HG03571 (cell line): ENCODE data around the gene THSD4.
"Not testable (repeated sequence)": the region's sequence is repeated elsewhere in the genome, so short reads cannot be mapped to it uniquely, and the experiment has no call there.

Experiments
- ATAC-seq: cut with Tn5 transposase; IDR thresholded peaks from one replicate; pipeline ENCODE4 v1.9.1; 2021; ENCODE audit not compliant: unreplicated experiment

The THSD4 gene

DNA sequence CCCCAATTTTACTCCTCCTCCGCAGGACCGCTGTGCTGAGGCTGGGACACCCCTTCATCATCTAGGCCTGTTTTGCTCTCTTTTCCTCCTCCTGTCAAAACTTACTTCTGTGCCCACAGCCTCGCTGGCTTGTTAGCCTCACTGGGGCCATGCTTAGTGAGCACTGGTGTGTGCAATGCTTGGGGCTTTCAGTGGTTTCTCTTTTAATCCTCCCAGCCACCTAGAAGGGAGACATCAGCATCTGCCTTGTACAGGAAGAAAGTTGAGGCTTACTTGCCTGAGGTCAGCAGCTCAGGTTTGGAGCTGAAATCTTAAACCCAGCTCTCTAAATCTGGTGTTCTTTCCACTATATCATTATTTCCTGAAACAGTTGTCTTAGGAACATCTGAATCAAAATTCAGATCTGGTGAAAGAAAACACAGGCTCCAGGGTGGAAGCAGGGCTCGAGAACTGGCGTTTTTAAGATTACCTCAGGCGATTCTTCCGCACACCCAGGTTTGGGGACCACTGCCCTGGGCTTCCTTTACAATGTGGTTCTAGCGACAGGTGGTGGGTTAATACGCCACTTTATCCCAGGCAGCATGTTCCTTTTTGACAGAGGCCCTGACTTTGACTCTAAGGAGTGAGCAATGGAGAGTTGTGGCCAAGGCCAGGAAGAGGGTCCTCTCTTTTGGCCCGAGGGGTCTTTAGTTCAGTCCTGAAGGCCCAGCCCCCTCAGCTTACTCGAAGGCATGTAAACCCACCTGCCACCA is 3.8 kb downstream of the THSD4 start:
- no peak for ATAC-seq

DNA sequence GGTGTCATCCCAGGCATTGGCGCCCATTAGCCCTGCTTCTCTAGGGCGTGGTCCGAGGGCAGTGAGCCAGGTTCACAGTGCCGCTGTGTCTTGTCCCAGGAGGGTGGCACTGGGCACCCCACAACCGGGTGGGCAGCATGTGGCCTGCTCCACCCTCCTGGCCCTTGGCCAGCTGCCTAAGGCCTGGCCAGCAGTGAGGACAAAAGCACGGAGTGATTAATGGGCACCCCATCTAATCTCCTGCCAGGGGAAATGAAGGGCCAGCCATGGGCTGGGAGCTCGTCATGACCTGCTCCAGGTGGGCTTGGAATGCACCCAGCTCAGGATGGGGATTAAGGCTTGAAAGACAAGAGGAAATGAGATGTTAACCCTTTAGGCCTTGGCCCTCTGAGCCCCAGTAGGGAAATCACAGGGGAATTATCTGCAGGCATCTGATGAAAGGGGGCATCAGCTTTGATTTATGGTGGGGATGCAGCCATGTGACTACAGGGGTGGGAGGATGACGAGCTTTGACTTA is 5.2 kb downstream of the THSD4 start:
- no peak for ATAC-seq

DNA sequence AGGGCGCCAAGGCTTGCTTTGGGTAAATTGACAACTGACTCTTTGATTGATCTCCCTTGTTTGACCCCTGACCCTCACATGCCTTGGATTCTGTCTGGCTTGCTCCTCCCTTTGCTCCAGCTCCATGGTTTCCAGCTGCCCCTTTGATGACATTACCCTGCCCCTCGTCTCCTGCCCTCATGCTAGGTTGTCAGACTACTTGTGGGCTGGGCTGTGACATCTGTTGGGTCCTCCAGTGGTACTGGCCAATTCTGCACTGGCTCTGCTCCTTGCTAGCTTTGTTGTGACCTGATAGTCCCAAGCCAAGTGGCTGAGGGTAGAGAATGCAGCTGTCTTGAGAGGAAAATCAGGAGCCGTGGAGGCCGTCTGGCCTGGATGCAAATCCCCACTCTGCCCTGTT is 6.2 kb downstream of the THSD4 start:
- ATAC-seq, result no peak

DNA sequence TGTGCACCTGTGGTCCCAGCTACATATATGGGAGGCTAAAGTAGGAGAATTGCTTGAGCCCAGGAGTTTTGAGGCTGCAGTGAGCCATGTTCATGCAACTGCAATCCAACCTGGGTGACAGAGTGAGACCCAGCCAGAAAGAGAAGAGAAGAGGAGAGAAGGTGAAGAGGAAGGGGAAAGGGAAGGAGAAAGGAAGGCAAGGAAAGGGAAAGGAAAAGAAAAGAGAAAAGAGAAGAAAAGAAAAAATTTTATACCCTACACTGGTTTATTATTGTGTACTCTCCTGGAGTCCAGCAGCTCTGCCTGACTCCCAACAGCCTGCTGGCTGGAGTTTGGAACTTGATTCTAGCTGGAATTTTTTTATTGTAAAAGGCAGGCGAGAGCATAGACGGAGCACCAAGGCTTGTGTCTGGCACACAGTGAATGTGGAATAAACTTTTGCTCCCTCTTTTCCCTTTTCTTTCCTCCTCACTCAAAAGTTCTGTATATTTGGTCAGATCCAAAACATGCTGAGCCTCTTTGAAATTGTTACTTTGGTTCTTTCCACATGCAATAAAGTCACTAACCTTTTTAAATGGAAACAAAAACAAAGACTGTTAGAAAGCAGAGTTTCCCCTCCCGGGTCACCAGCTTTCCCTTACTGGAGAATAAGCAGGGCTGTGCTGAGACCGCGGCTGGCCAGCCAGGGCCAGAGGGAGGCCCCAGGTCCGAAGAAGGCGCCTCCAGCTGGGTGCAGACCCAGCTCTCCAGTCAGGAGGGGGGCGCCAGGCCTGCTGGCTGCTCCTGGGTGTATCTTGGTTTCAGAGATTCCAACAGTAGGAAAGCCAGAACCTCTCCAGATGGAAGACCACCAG is 9.9 kb downstream of the THSD4 start:
- no peak for ATAC-seq

DNA sequence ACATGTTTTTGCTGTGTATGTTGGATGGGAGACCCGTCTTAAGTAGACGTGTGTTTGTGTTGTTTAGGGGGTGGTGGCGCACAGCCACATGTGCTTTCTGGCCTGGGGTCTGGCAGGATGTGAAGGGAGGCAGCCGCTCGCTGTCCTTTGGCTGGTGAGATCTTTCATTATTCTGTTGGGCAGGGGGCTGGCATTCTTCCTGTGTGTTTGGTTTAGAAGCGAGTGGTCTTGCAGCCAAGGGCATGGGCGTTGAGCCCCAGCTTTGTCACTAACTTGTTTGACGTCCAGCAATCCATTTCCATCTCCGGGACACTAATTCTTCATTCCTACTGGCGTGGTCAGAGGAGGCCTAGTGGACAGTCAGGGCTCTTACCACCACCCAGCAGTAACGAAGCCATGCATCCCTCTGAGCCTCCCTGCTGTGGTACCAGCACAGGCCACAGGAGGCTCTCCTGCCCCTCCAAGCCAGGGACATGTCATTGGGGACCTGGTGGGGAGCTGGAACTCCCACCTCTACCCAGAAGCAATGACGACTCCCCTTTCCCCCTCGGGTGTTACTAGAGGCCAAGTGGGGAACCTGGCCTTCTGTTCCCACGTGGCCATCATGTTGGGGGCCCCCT is 10.7 kb downstream of the THSD4 start:
- no peak for ATAC-seq

DNA sequence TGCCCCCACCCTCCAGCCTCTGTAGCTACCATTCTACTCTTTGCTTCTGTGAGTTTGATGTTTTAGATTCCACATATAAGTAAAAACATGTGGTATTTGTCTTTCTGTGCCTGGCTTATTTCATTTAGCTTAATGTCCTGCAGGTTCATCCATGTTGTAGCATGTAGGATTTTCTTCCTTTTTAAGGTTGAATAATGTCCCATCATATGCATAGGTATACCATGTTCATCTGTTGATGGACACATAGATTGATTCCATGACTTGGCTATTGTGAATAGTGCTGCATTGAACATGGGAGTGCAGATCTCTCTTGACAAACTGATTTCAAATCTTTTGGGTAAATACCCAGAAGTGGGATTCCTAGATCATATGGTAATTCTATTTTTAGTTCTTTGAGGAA is 11.8 kb downstream of the THSD4 start:
- no peak for ATAC-seq

DNA sequence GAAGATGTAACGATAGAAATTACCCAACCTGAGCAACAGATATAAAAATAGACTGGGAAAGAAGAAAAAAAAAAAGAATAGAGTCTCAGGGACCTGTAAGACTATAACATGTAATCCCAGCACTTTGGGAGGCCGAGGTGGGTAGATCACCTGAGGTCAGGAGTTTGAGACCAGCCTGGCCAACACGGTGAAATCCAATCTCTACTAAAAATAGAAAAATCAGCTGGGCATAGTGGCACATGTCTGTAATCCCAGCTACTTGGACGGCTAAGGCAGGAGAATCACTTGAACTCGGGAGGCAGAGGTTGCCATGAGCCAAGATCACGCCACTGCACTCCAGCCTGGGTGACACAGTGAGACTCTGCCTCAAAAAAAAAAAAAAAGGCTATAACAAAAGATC is 12.9 kb downstream of the THSD4 start:
- ATAC-seq, result not testable (repeated sequence)

DNA sequence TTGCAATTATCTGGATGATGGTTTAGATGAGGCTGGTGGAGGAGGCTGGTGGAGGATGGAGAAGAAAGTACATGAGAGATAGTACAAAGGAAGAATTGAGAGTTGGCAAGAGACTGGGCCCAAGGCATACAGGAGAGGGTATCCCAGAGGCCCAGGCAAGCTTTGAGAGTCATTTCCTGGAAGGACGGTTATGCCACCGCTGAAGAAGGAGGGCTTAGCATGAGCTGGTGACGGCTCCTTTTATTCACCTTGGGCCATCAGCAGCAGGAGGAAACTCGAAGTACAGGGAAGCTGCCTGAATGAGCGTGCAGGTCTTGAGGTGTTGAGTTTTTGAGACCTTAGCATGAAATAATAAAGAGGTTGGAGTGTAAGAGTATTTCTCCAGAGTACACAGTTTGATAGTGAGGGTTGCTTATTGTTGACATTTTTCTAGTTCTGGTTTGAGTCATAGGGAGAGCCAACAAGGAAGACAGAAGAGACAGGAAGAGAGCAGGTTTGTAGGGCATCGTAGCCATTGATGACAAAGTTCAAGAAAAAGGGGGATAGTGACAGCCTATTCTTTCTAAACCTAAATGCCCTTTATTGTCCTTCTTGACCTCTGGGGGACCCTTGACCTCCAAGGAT is 13.8 kb downstream of the THSD4 start:
- ATAC-seq, result no peak

DNA sequence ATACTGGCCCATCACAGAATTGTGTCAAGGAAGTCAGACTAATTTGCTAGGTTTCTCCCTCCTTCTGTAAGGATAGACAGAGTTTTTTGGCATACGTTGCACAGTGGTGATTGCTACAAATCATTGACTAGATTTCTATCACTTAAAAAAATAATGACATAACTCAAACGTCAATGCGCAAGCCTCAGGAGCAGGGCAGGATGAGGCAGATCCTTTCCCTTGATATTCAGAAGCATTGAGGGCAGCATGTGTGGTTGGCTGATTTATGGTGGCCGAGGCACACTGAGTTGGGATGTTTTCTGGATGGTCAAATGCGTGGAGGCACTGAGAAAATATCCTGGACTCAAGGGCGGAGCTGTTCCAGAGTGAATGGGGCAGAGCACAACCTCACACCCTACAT is 14.4 kb downstream of the THSD4 start:
- ATAC-seq, result no peak

DNA sequence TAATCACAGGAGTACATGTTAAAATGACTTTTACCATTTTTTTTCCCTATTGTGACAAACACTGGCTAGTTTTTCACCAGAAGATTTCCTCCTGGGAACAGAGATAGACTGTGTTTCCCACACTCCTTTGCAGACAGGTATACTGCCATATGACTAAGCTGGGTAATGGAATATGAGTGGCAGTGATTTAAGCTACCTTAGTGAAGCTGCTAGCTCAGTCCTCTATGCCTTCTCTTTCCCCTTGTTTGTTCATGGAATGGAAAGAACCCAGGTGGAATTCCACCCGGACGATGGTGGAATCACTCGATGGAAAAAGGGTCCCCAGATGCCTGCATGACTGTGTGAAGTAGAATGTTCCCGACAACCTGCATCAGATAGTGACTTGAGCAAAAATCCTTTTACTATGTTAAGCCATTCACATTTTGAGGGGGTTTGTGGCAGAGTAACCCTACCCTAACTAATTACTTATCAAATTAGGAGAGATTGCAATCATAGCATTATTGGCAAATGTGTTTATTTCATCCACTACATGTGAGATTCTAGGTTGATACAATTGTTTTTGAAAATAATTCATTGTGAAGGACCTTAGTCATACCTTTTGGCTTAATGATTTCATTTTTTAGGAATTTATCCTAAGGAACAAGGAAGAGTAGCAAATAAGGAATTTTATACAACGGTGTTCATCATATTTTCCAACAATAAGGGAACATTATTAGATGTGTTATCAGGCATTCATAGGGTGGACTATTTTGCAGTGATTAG is 16.5 kb downstream of the THSD4 start:
- ATAC-seq, result no peak

DNA sequence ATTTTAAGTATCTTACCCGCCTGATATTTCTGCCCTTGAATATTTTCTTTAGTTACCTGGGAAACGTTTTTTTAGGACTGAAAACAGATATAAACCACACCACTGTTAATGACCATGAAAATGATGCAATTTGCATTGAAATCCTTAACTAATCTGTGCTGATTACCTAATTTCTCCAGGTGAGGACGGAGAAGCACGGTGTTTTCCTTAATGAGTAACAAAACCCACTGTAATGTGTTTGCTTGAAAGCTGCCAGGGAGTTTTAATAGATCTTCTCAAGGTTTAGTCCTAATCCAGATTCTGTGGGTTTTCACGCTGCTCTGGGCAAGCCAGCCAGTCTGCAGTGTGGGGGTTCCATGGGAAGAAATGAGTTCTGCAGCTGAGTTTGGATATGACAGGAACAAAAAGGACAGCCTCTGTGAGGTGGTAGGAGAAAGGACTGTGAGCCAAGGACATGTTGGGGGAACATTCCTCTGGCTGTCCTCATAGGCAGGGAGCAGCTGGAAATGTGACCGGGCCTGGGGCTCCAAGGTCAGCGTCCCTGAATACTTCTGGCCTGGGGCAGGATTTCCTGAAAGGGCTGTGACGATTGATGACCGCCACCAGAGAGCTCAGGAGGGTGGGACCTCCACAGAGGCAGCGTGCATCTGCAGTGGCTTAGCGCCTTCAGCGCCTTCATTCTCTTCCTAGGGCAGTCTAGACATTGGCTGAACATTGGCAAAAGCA is 18.6 kb downstream of the THSD4 start:
- ATAC-seq, result no peak

DNA sequence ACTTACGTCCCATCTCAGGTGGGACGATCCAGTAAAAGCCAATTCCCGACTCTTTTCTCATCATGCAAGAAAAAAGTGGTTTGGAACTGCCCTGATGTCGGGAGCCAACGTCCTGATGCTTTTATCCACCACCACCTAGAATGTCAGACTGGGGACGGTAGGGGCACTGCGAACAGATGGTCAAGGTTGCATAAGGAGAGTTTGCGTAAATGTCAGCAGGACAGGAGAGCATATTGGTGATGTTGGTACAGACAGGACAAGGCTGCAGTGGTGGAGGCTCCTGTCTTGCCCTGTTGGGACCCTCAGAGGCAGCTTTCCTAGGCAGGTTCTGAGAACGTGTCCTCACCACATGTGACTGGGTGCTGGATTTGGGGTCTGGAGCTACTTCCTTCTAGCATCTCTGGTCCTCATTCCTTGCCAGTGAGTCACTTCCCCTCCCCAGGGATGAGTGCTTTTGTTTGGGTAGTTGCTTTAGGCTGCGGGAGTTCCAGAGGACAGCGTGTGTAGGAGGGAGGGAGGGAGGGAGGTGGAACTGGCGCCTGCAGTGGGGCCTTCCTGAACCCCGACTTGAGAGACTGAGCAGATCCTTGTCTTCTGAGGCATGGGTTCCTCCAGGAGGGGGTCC is 21.0 kb downstream of the THSD4 start:
- ATAC-seq, result no peak

DNA sequence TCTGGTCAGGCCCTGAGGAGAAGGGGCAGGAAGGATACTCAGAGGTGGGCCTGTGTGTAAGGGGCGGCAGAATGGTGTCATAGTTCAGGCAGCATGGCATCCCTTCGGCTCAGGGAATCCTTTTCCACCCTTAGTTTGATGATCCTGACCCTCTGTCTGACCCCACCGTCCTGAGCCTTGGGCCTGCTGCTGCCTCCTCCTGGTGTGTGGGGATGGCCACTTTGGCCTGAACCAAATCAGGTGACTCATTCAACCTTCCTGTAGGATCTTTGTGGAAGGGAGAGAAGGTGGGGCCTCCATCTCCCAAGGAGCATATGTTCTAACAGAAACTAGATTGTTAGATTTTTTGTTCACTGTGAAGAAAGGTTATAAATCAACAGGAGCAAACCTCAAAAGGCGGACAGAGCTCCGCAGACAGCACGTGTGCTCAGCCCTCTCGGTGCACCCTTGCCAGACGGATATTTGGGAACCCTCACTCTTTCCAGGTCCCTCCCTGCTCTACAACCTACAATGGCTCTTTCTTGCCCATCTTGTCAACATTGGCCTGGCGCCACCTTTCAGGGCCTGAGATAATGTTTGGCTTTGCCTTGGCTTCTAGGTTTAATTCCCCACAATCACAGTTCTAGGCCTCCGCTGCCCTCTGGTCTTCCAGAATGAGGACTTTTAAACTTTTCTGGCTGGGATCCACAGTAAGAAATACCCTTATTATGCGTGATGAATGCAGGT is 21.7 kb downstream of the THSD4 start:
- ATAC-seq, result no peak

DNA sequence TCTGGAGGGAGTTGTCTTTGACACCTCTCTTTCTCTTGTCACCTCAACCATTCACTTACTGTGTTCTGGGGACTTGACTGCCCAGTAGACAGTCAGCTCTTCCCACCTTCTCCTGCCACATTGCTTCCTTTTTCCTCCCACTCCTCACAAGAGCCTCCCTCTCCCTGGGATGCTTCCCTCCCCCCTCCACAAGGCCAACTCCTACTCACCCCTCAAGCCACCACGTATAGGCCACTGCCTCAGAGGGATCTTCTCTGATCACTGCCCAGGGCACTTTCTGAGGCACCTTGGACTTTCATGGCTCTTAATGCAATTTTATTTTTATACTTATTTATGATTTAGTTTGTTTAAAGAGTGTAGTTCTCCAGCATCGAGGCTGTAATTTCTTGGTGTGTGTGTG is 23.2 kb downstream of the THSD4 start:
- ATAC-seq, result no peak

DNA sequence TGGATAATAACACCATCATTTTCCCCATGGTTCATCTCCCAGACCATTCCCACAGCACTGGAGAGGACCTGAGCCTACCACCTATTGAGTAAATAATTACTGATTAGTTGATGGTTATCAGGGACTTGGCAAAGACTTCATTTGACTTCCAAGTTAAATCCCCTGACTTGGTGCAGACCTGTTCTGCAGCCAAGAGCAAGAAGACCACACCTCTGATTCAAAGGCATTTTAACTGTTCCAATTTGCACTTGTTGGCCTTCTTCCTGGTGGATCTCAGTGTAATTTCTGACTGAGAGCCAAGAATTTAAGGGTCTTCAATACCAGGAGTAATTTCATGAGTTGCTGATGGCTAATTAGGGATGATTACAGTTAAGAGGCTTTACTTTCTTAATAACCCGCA is 24.0 kb downstream of the THSD4 start:
- ATAC-seq, result no peak

DNA sequence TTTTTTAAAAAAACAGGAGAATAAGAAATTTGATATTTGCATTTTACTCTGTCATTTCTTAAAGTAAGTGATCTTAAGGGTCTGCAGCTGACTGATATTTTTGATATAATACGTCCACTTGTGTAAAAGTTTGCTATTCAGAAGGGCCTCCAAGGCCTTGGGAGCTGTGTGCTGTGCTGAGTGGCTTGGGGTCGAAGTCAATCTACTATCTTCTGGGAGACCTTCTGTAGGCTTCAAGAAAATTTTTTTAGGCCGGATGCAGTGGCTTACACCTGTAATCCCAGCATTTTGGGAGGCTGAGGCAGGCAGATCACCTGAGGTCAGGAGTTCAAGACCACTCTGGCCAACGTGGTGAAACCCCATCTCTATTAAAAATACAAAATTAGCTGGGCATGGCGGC is 26.3 kb downstream of the THSD4 start:
- ATAC-seq, result no peak

DNA sequence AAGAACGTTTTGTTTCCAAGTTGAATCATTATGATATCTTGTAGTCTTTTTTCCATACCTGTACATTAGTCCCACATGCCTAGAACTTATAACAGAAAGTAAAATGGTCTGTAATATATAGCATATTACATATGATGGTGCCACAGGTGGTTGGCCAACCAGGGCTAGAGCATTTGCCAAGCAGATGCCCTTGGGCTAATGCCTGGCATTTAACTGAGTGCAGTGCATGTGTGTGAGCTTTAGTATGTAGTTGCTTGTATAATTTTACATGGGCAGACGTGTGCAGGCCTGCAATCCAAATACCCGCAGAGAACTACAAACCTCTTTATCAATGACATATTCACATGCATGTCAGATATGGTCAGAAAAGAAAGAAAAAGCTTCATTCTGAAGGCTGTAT is 27.5 kb downstream of the THSD4 start:
- no peak for ATAC-seq

DNA sequence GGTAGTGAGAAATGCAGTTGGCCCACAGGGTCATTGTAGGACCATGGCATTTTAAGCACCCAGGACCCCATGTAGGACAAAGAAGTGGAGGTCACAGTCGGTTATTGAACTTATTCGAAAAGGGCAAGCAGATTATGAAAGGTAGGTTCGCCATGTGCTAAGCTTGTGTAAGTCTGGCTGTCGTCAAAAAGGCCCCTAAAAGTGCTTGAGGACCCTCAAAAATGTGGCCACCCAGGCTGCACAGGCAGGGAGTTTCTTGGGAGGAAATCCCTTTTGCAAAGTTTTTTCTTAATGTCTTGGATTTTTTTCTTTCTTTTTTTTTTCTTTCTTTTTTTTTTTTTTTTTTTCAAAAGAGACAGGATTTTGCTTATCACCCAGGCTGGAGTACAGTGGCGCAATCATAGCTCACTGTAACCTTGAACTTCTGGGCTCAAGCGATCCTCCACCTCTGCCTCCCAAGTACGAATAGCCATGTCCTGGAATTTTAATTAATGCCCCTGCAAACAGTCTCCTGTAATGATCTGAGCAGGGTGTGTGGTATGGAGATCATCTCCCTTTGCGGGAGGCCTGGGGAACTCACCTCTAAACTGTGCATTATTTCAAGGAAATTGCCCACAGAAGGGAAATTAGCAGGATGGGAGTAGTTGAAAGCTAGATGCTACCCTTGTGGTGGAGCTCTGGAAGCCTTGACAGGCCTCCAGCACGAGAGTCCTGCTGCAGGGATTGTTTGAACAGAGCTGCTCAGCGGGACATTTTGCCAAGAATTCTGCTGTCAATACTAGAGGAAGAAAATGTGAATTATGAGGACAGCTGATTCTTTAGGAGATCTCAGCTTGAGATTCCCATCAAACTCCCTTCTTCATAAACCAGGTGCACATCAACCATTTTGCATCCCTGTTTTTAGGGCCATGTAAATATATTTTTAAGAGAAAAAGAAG is 28.4 kb downstream of the THSD4 start:
- no peak for ATAC-seq
